HCT116 (cell line): ENCODE results near the gene MED26. TPM values are rescaled to one million over a fixed set of nuclear protein-coding genes. Genes with fewer than 3 reads are reported as not detected.

Experiments used
- ATAC-seq: fragments of 200-7000 bp; cut with Tn5 transposase; 2 replicates; pipeline ENCODE4 v1.9.1; 2020; ENCODE audit warnings: mild to moderate bottlenecking, moderate library complexity
- BruUV-seq: library from RNA; stranded (reverse); fragments of 400-500 nt; replicated peaks from 2 replicates; lab custom pipeline; 2021; lab: Mats Ljungman, UMichigan
- CTCF ChIA-PET: fragments of 300-600 bp; sonication (Branson Sonifier 250); formaldehyde crosslinking; loops from one replicate; lab custom pipeline; 2021; ENCODE audit warnings: antibody characterized with exemption; lab: Charles Lee
- POLR2A ChIA-PET: fragments of 300-600, 350-600 bp; sonication (Branson Sonifier 250); formaldehyde crosslinking; loops from one replicate; lab custom pipeline; 2021; ENCODE audit warnings: antibody characterized with exemption; lab: Charles Lee
- RAD21 ChIA-PET, 2 experiments: fragments of 300-600 bp; sonication (Branson Sonifier 250); formaldehyde crosslinking; loops; one replicate each; lab custom pipeline; 2023; ENCODE audit warnings: low total read pairs in 2 of 2; ENCODE audit not compliant: uncharacterized antibody in 2 of 2, unreplicated experiment in 2 of 2, low non-redundant PET in 1 of 2; lab: Charles Lee
- DNase-seq: peaks from one replicate; pipeline ENCODE4 v3.0.0-alpha.2; 2010; ENCODE audit warnings: low read depth, low spot score
- H2AFZ ChIP-seq: fragments of 200-600 bp; shearing (Covaris generic), sonication (generic); 2 replicates; pipeline ENCODE4 v1.6.1; 2017; ENCODE audit warnings: low read depth, mixed run types, mixed read lengths, antibody characterized with exemption, low read length; ENCODE audit not compliant: poor library complexity, severe bottlenecking
- H3K27ac ChIP-seq: 2 replicates; pipeline ENCODE4 v1.5.1; 2012; ENCODE audit warnings: low read depth, low read length
- H3K27me3 ChIP-seq: fragments of 200-600 bp; sonication (generic); 2 replicates; pipeline ENCODE4 v1.6.1; 2016; ENCODE audit warnings: mixed run types, low read length, mixed read lengths; ENCODE audit not compliant: insufficient read depth
- H3K36me3 ChIP-seq, 2 experiments: fragments of 200-500 bp in 1 of 2; fragments of 200-600 bp in 1 of 2; sonication (Bioruptor generic) in 1 of 2; sonication (generic) in 1 of 2; 2 replicates each; pipeline versions ENCODE4 v1.5.1 to v1.6.1; 2014 to 2016; ENCODE audit warnings: low read length in 2 of 2, inconsistent platforms in 1 of 2, mixed read lengths in 1 of 2, mixed run types in 1 of 2; ENCODE audit not compliant: insufficient read depth in 2 of 2, control insufficient read depth in 1 of 2
- H3K4me1 ChIP-seq, 2 experiments: fragments of 200-600 bp in 1 of 2; sonication (generic) in 1 of 2; 2 replicates each; pipeline versions ENCODE4 v1.5.1 to v1.6.1; 2012 to 2017; ENCODE audit warnings: low read length in 2 of 2, inconsistent platforms in 1 of 2, mild to moderate bottlenecking in 1 of 2, mixed read lengths in 1 of 2, mixed run types in 1 of 2, moderate library complexity in 1 of 2; ENCODE audit not compliant: insufficient read depth in 2 of 2, control insufficient read depth in 1 of 2
- H3K4me2 ChIP-seq: fragments of 200-600 bp; sonication (generic); 2 replicates; pipeline ENCODE4 v1.6.1; 2017; ENCODE audit warnings: mixed run types, low read length, mixed read lengths
- H3K4me3 ChIP-seq, 2 experiments: fragments of 200-600 bp in 1 of 2; sonication (generic) in 1 of 2; replicated peaks in 1 of 2; 2 replicates each; pipeline ENCODE4 v1.5.1; 2011 to 2016; ENCODE audit warnings: low read length in 2 of 2, control low read depth in 1 of 2, low read depth in 1 of 2, mild to moderate bottlenecking in 1 of 2, mixed read lengths in 1 of 2, mixed run types in 1 of 2
- H3K79me2 ChIP-seq: fragments of 200-600 bp; sonication (generic); 2 replicates; pipeline ENCODE4 v1.6.1; 2017; ENCODE audit warnings: mild to moderate bottlenecking, mixed run types, low read length, moderate library complexity, mixed read lengths; ENCODE audit not compliant: insufficient read depth
- H3K9ac ChIP-seq: fragments of 200-600 bp; sonication (generic); 2 replicates; pipeline ENCODE4 v1.6.1; 2016; ENCODE audit warnings: low read length, mixed read lengths
- H3K9me2 ChIP-seq: fragments of 200-600 bp; sonication (generic), shearing (Covaris generic); 2 replicates; pipeline ENCODE4 v1.6.1; 2017; ENCODE audit warnings: mixed run types, mild to moderate bottlenecking, moderate library complexity; ENCODE audit not compliant: insufficient read depth
- H3K9me3 ChIP-seq, 2 experiments: fragments of 200-500 bp in 1 of 2; fragments of 200-600 bp in 1 of 2; sonication (Bioruptor generic) in 1 of 2; sonication (generic) in 1 of 2; 2 replicates each; pipeline ENCODE4 v1.6.1; 2014 to 2017; ENCODE audit warnings: low read length in 2 of 2, mixed read lengths in 2 of 2, inconsistent platforms in 1 of 2, low read depth in 1 of 2, mild to moderate bottlenecking in 1 of 2, mixed run types in 1 of 2, moderate library complexity in 1 of 2; ENCODE audit not compliant: control insufficient read depth in 1 of 2, insufficient read depth in 1 of 2
- H4K20me1 ChIP-seq: fragments of 200-600 bp; sonication (generic), shearing (Covaris generic); 2 replicates; pipeline ENCODE4 v1.6.1; 2017; ENCODE audit warnings: mixed run types, mild to moderate bottlenecking, moderate library complexity; ENCODE audit not compliant: insufficient read depth
- EGR1 ChIP-seq: IDR thresholded peaks from 2 replicates; pipeline ENCODE4 v1.6.1; 2012; ENCODE audit warnings: low read depth
- ELF1 ChIP-seq: IDR thresholded peaks from 2 replicates; pipeline ENCODE4 v1.6.1; 2012; ENCODE audit warnings: low read depth, borderline replicate concordance
- EZH2 ChIP-seq: fragments of 200-600 bp; sonication (generic); IDR thresholded peaks from 2 replicates; pipeline ENCODE4 v1.6.1; 2017; ENCODE audit warnings: antibody characterized with exemption, mixed run types
- EZH2phosphoT487 ChIP-seq: fragments of 200-600 bp; IDR thresholded peaks from 2 replicates; pipeline ENCODE4 v1.6.1; 2018; ENCODE audit warnings: antibody characterized with exemption, borderline replicate concordance
- POLR2A ChIP-seq: IDR thresholded peaks from 2 replicates; pipeline ENCODE4 v1.7.0; 2011; ENCODE audit warnings: borderline replicate concordance; ENCODE audit not compliant: insufficient read depth, insufficient read length; ENCODE audit errors: extremely low read depth
- RAD21 ChIP-seq: IDR thresholded peaks from 2 replicates; pipeline ENCODE4 v1.6.1; 2012; ENCODE audit warnings: low read depth, mild to moderate bottlenecking
- SIN3A ChIP-seq: IDR thresholded peaks from 2 replicates; pipeline ENCODE4 v1.6.1; 2012; ENCODE audit warnings: low read depth
- SRF ChIP-seq: IDR thresholded peaks from 2 replicates; pipeline ENCODE4 v1.6.1; 2012; ENCODE audit warnings: low read depth
- TCF7L2 ChIP-seq: IDR thresholded peaks from 2 replicates; pipeline ENCODE4 v1.7.0; 2011; ENCODE audit warnings: borderline replicate concordance, inconsistent platforms; ENCODE audit not compliant: insufficient read depth, insufficient read length; ENCODE audit errors: extremely low read depth
- ZFX ChIP-seq: fragments of 450-650 bp; IDR thresholded peaks from 2 replicates; pipeline ENCODE4 v1.6.1; 2017
- ZNF274 ChIP-seq: fragments of 200-500 bp; sonication (Bioruptor generic); IDR thresholded peaks from 2 replicates; pipeline ENCODE4 v1.6.1; 2014; ENCODE audit warnings: mild to moderate bottlenecking, low read depth, low read length, inconsistent platforms
- intact Hi-C: fragments of 100-400 bp; cut with micrococcal nuclease; formaldehyde crosslinking; loops from 2 replicates; pipeline ENCODE4 v1.10.0; 2022
- total RNA-seq: library from RNA; stranded (reverse); gene quantifications from one replicate; pipeline ENCODE4 v1.2.1, GENCODE V29; 2021; ENCODE audit not compliant: unreplicated experiment
- TF ChIP-seq, protein P1 (sequence below): IDR thresholded peaks from 2 replicates; pipeline ENCODE4 v1.6.1; 2012
- TF ChIP-seq, protein P2 (sequence below): IDR thresholded peaks from 2 replicates; pipeline ENCODE4 v1.6.1; 2012; ENCODE audit warnings: low read depth
- TF ChIP-seq, protein P3 (sequence below): IDR thresholded peaks from 2 replicates; pipeline ENCODE4 v1.6.1; 2011; ENCODE audit warnings: mild to moderate bottlenecking, low read length, moderate library complexity; ENCODE audit not compliant: insufficient replicate concordance; ENCODE audit errors: extremely low read depth

Gene MED26
- total RNA-seq, 1 experiment from 2014 or later = 13.3 TPM

DNA sequence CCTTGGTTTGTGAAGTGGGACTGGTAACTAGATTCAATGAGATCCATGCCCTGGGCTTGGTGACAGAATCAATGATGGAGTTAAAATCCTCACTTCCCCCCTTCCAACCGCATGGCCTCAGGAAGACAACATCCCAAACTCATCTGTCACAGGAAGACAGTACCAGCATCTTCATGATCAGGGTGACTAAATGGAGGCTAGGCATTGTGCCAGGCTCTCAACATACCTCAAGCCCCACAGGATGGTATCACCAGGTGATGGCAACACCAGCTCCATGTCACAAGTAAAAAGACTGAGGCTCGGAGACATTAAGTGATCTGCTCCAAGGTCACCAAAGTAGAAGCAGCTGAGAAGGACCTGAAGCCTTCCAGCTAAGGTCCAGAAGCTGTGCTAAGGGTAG, 14.2 kb downstream of the MED26 start:
- Histone ChIP-seq H3K4me1 (peaks cover 0 to 23% of the 10 kb centered on the region in 2 experiments; a peak in 1 of 4 replicates), H3K79me2 (peaks cover 99% of the 10 kb centered on the region), H3K9ac (no peak overlapping the region), H3K27ac (no peak overlapping the region), H3K9me2 (no peaks in the 10 kb centered on the region), H3K9me3 (no peaks in the 10 kb centered on the region), H2AFZ (no peak overlapping the region), H3K4me2 (no peak overlapping the region), H3K27me3 (no peaks in the 10 kb centered on the region), H4K20me1 (peaks cover 25% of the 10 kb centered on the region; the same call in 1 of the 2 replicates), H3K4me3 (no peak overlapping the region)
- ATAC-seq = no peak
- RAD21 ChIA-PET = no interaction called here
- no peak for DNase-seq
- POLR2A ChIA-PET = no interaction called here
- CTCF ChIA-PET = no interaction called here
- no TSS peak for BruUV-seq
- intact Hi-C loops = no loop called here
- TF ChIP-seq EGR1 (no peak), POLR2A (no peak), RAD21 (no peak), SIN3A (no peak), EZH2 (no peak), ZFX (no peak), EZH2phosphoT487 (no peak), TCF7L2 (no peak)
- TF ChIP-seq, protein P1, sequence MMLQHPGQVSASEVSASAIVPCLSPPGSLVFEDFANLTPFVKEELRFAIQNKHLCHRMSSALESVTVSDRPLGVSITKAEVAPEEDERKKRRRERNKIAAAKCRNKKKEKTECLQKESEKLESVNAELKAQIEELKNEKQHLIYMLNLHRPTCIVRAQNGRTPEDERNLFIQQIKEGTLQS = no peak
- TF ChIP-seq, all 23 proteins: peak for 0
- H3K36me3 ChIP-seq = no peaks in the 10 kb centered on the region

DNA sequence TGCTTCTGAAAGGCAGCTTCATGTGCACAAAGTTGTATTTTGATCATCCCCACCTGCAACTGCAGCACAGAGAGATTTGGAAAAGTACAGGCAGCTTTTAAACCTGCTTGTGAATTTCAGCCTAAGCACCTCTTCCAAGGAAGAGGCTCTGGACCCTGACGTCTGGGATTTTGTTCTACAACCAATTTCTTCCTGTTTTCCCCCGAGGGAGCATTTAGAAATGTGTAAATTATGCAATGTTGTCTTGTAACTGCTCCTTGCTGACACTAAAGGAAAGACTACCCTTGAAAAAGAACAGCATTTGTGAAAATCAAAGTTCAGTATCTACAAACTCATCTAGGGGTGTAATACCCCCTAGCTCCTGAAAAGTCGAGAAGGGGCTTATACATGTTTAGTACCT, 15.4 kb downstream of the MED26 start:
- Histone ChIP-seq H3K27me3 (no peaks in the 10 kb centered on the region), H3K27ac (no peak overlapping the region), H3K4me3 (no peak overlapping the region), H3K4me2 (no peak overlapping the region), H2AFZ (no peak overlapping the region), H3K9ac (no peak overlapping the region), H4K20me1 (peaks cover 25% of the 10 kb centered on the region; the same call in 1 of the 2 replicates), H3K36me3 (no peaks in the 10 kb centered on the region), H3K9me2 (no peaks in the 10 kb centered on the region), H3K79me2 (peaks cover 99% of the 10 kb centered on the region), H3K9me3 (no peaks in the 10 kb centered on the region), H3K4me1 (peaks cover 0 to 23% of the 10 kb centered on the region in 2 experiments; a peak in 1 of 4 replicates)
- DNase-seq (no peak), ATAC-seq (no peak)
- no TSS peak for BruUV-seq
- RAD21 ChIA-PET = interaction anchor here in 1 of 2 experiments (0.6 kb wide), 1 partner anchor 69 kb away, joined by 3 read pairs; no protein-coding TSS in a partner anchor
- POLR2A ChIA-PET = no interaction called here
- intact Hi-C loops = no loop called here
- CTCF ChIA-PET = no interaction called here
- TF ChIP-seq POLR2A (no peak), ZNF274 (no peak), EZH2phosphoT487 (no peak), ELF1 (no peak), ZFX (no peak), TCF7L2 (no peak), EGR1 (no peak), SRF (no peak)
- TF ChIP-seq, protein P1 = no peak
- TF ChIP-seq, protein P2, sequence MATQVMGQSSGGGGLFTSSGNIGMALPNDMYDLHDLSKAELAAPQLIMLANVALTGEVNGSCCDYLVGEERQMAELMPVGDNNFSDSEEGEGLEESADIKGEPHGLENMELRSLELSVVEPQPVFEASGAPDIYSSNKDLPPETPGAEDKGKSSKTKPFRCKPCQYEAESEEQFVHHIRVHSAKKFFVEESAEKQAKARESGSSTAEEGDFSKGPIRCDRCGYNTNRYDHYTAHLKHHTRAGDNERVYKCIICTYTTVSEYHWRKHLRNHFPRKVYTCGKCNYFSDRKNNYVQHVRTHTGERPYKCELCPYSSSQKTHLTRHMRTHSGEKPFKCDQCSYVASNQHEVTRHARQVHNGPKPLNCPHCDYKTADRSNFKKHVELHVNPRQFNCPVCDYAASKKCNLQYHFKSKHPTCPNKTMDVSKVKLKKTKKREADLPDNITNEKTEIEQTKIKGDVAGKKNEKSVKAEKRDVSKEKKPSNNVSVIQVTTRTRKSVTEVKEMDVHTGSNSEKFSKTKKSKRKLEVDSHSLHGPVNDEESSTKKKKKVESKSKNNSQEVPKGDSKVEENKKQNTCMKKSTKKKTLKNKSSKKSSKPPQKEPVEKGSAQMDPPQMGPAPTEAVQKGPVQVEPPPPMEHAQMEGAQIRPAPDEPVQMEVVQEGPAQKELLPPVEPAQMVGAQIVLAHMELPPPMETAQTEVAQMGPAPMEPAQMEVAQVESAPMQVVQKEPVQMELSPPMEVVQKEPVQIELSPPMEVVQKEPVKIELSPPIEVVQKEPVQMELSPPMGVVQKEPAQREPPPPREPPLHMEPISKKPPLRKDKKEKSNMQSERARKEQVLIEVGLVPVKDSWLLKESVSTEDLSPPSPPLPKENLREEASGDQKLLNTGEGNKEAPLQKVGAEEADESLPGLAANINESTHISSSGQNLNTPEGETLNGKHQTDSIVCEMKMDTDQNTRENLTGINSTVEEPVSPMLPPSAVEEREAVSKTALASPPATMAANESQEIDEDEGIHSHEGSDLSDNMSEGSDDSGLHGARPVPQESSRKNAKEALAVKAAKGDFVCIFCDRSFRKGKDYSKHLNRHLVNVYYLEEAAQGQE = no peak
- TF ChIP-seq, protein P3, sequence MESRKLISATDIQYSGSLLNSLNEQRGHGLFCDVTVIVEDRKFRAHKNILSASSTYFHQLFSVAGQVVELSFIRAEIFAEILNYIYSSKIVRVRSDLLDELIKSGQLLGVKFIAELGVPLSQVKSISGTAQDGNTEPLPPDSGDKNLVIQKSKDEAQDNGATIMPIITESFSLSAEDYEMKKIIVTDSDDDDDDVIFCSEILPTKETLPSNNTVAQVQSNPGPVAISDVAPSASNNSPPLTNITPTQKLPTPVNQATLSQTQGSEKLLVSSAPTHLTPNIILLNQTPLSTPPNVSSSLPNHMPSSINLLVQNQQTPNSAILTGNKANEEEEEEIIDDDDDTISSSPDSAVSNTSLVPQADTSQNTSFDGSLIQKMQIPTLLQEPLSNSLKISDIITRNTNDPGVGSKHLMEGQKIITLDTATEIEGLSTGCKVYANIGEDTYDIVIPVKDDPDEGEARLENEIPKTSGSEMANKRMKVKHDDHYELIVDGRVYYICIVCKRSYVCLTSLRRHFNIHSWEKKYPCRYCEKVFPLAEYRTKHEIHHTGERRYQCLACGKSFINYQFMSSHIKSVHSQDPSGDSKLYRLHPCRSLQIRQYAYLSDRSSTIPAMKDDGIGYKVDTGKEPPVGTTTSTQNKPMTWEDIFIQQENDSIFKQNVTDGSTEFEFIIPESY = no peak
